ENCODE results near the gene IFNLR1. TPM values are rescaled to one million over a fixed set of nuclear protein-coding genes. Genes with fewer than 3 reads are reported as not detected.
"Not testable (repeated sequence)": the region's sequence is repeated elsewhere in the genome, so short reads cannot be mapped to it uniquely, and the experiment has no call there.

Gene IFNLR1
- total RNA-seq, 1 donor, result under 0.01 TPM

DNA sequence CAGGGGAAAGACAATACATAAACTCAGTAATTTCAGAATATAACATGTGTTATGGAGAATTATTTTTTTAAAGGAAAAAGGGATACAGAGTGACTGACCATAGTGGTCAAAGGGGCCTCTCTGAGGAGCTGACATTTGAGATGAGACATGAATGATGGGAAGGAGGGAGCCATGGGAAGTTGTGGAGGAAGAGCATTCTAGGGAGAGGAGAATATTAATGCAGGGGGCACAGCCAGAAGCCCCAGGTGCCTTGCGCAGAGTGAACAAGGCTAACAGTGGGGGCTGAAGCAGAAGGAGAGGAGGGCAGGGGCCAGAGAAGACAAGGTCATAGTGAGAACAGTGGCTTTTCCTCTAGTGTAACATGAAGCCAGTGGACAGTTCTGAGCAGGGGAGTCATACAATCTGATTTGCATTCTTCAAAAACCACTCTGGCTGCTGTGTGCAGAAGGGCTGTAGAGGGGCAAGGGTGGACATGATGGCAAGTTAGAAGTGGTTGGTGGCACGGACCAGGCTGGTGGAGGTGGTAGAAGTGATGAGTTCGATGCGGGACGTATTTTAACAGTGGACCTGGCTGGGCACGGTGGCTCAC is 28.2 kb upstream of the IFNLR1 start:
- DNase-seq (ENCODE audit: low read depth), result no peak
- TF ChIP-seq CTCF (IDR thresholded peaks at IDR 0.05; ENCODE audit: insufficient read depth, low read depth, low read length), result no peak
- H3K4me3 ChIP-seq (ENCODE audit: low read depth, low read length), result no peak overlapping the region

- no peak overlapping the region for H3K4me3 ChIP-seq (ENCODE audit: low read depth, low read length)
- TF ChIP-seq CTCF (IDR thresholded peaks at IDR 0.05; ENCODE audit: insufficient read depth, low read depth, low read length), result no peak
These were observed 25.3 kb upstream of the IFNLR1 start for GRCh38 chr1:24212376-24212775.

GRCh38 chr1:24210195-24210627 is 23.1 kb upstream of the IFNLR1 start:
- no peak for DNase-seq (ENCODE audit: low read depth)
- H3K4me3 ChIP-seq (ENCODE audit: low read depth, low read length), result no peak overlapping the region
- no peak for TF ChIP-seq CTCF (IDR thresholded peaks at IDR 0.05; ENCODE audit: insufficient read depth, low read depth, low read length)

More at GRCh38 chr1:24212376-24212775, 25.3 kb upstream of the IFNLR1 start:
- DNase-seq (ENCODE audit: low read depth), result no peak

DNA sequence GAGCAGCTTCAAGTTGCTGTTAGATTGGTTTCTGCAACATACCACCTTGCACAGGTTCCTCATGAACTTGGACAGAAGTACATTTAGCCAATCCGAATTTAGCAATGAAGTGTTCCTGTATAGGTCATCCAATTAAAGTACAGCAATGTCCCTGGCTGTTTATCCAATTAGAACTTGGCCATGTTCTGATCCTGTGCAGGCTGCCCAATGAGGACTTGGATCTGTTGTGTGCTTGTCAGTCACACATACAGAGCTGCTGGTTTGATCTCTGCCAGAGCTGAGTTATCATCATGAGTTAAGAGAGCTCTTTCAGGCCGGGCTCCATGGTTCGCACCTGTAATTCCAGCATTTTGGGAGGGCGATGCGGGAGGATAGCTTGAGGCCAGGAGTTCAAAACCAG is 22.0 kb upstream of the IFNLR1 start:
- no peak for DNase-seq (ENCODE audit: low read depth)
- TF ChIP-seq CTCF (IDR thresholded peaks at IDR 0.05; ENCODE audit: insufficient read depth, low read depth, low read length), result no peak
- no peak overlapping the region for H3K4me3 ChIP-seq (ENCODE audit: low read depth, low read length)

DNA sequence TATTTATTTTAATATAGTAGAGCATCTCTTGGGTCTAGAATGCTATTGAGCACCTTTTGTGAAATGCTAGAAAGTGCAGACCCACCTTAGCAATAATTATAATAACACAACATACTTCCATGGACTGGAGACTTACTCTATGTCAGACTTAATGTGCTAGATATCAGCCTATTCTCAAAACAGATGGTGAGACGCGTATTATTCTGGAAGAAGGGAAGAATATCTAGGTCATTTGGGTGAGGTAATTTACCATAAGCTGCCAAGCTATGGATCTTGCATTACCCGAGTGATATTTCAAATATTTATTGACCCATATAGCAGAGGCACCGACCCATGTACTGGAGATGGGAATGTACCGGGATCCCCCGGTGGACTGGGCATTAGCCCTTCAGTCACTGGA is 20.6 kb upstream of the IFNLR1 start:
- no peak for DNase-seq (ENCODE audit: low read depth)
- H3K4me3 ChIP-seq (ENCODE audit: low read depth, low read length), result no peak overlapping the region
- no peak for TF ChIP-seq CTCF (IDR thresholded peaks at IDR 0.05; ENCODE audit: insufficient read depth, low read depth, low read length)

- DNase-seq (ENCODE audit: low read depth); H3K4me3 ChIP-seq (ENCODE audit: low read depth, low read length): not testable (repeated sequence)
These were observed 20.3 kb upstream of the IFNLR1 start for GRCh38 chr1:24207395-24207687.

DNA sequence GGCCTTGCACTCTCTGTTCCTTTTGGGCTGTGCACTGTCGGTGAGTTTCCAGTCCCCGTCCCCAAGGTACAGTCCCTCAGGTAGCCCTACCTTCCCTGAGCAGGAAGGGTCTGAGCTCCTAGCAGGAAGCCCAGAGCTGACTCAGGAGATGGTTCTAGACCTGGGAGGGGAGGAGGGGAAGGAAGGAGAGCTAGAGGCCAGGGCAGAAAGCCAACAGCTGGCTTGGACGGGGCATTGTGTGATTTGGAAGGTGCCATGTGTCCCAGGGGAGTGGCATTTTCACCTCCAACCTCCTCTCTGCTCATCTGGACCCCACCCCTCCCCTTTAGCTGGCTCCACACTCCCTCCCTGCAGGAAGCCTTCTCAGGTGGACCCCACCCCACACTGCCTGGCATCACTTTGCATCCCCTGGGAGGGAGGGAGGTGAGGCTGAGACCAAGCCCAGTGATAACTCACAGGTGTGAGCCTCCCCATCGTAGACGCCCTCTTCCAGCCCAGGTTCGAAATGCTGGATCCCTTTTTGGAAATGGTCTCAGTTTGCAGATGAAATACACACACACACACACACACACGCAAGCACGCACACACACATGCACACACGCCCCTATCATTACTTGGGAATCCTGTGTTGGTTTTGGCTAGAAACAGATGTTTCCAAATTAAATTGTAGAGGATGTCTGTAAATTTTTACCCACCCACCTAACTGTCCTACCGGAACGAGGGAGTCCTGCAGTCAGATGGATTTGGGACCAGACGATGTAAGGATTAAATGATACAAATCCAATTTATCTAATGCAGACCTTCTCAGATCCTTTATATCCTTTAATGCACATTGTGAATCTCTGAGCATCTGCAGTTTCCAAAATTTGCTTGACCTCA is 19.7 kb upstream of the IFNLR1 start:
- no peak for TF ChIP-seq CTCF (IDR thresholded peaks at IDR 0.05; ENCODE audit: insufficient read depth, low read depth, low read length)
- no peak for DNase-seq (ENCODE audit: low read depth)
- no peak overlapping the region for H3K4me3 ChIP-seq (ENCODE audit: low read depth, low read length)
